MM.1S (cell line): ENCODE measurements around the gene FAM50A.

Experiments
- DNase-seq: peaks from one replicate; pipeline ENCODE4 v3.0.0-alpha.2; 2015
- H2AFZ ChIP-seq: fragments of 300-600 bp; sonication (generic); 2 replicates; pipeline ENCODE4 v1.6.0; 2016; ENCODE audit warnings: antibody characterized with exemption, low read length
- H3F3A ChIP-seq: fragments of 300-600 bp; sonication (generic); 2 replicates; pipeline ENCODE4 v1.6.1; 2016; ENCODE audit warnings: mild to moderate bottlenecking, antibody characterized with exemption, low read length, moderate library complexity, mixed read lengths; ENCODE audit not compliant: insufficient read depth
- H3K27ac ChIP-seq: fragments of 300-600 bp; sonication (generic); 2 replicates; pipeline ENCODE4 v1.5.1; 2016; ENCODE audit warnings: mild to moderate bottlenecking, low read length
- H3K27me3 ChIP-seq: fragments of 300-600 bp; sonication (generic); replicated peaks from 2 replicates; pipeline ENCODE4 v1.6.0; 2016; ENCODE audit warnings: low read length; ENCODE audit not compliant: insufficient read depth
- H3K36me3 ChIP-seq: fragments of 300-600 bp; sonication (generic); replicated peaks from 2 replicates; pipeline ENCODE4 v1.6.1; 2016; ENCODE audit warnings: mild to moderate bottlenecking, low read length, mixed read lengths; ENCODE audit not compliant: insufficient read depth
- H3K4me1 ChIP-seq: fragments of 300-600 bp; sonication (generic); 2 replicates; pipeline ENCODE4 v1.6.1; 2016; ENCODE audit warnings: low read length, mixed read lengths
- H3K4me2 ChIP-seq: fragments of 300-600 bp; sonication (generic); 2 replicates; pipeline ENCODE4 v1.6.0; 2016; ENCODE audit warnings: low read depth, low read length
- H3K4me3 ChIP-seq: fragments of 300-600 bp; sonication (generic); 2 replicates; pipeline ENCODE4 v1.5.1; 2016; ENCODE audit warnings: low read length, mixed read lengths
- H3K79me2 ChIP-seq: fragments of 300-600 bp; sonication (generic); 2 replicates; pipeline ENCODE4 v1.6.1; 2016; ENCODE audit warnings: mixed run types, low read length, mixed read lengths
- H3K9ac ChIP-seq: fragments of 300-600 bp; sonication (generic); 2 replicates; pipeline ENCODE4 v1.6.1; 2016; ENCODE audit warnings: low read length, mixed read lengths
- H3K9me2 ChIP-seq: fragments of 300-600 bp; sonication (generic); replicated peaks from 2 replicates; pipeline ENCODE4 v1.6.1; 2016; ENCODE audit warnings: mild to moderate bottlenecking, low read length, mixed read lengths; ENCODE audit not compliant: insufficient read depth
- H3K9me3 ChIP-seq: fragments of 300-600 bp; sonication (generic); replicated peaks from 2 replicates; pipeline ENCODE4 v1.6.1; 2016; ENCODE audit warnings: mild to moderate bottlenecking, low read length, mixed read lengths; ENCODE audit not compliant: insufficient read depth
- H4K20me1 ChIP-seq: fragments of 300-600 bp; sonication (generic); 2 replicates; pipeline ENCODE4 v1.6.1; 2016; ENCODE audit warnings: mild to moderate bottlenecking, low read length, moderate library complexity, mixed read lengths; ENCODE audit not compliant: insufficient read depth
- CTCF ChIP-seq: fragments of 300-600 bp; sonication (generic); IDR thresholded peaks from 2 replicates; pipeline ENCODE4 v1.5.1; 2016; ENCODE audit warnings: antibody characterized with exemption, low read length, mixed read lengths
- EZH2 ChIP-seq: fragments of 300-600 bp; sonication (generic); optimal IDR thresholded peaks from 2 replicates; pipeline ENCODE3; 2017; ENCODE audit warnings: low read depth, mild to moderate bottlenecking, antibody characterized with exemption, low read length, mixed read lengths
- EZH2phosphoT487 ChIP-seq: fragments of 300-600 bp; sonication (generic); IDR thresholded peaks from 2 replicates; pipeline ENCODE4 v1.6.1; 2018; ENCODE audit warnings: antibody characterized with exemption, low read length

FAM50A gene

GRCh38 chrX:154466036-154466435, 22.1 kb downstream of the FAM50A start:
- H3K4me2 ChIP-seq, result no peak overlapping the region

DNA sequence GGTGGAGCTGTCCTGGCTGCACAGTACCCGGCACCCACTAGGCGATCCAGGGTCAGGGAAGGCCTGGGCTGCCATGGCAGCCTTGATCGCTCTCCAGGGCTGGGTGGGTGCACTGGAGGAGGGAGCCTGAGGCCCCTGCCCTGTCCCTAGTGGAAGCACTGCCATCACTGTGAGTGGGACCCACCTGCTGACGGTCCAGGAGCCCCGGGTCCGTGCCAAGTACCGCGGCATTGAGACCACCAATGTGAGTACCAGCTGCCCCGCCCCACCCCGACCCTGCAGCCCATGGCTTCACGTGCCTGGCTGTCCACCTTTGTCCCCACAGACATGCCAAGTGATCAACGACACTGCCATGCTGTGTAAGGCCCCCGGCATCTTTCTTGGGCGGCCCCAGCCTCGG, 23.0 kb downstream of the FAM50A start:
- Histone ChIP-seq H3K27me3 (no peaks in the 10 kb centered on the region), H3F3A (no peaks in the 10 kb centered on the region), H2AFZ (no peak overlapping the region), H3K27ac (no peak overlapping the region), H3K9ac (no peak overlapping the region), H3K9me3 (no peaks in the 10 kb centered on the region), H3K4me1 (no peaks in the 10 kb centered on the region), H3K4me2 (no peak overlapping the region), H4K20me1 (no peaks in the 10 kb centered on the region), H3K9me2 (no peaks in the 10 kb centered on the region), H3K4me3 (no peak overlapping the region), H3K36me3 (no peaks in the 10 kb centered on the region), H3K79me2 (no peaks in the 10 kb centered on the region)
- TF ChIP-seq CTCF (no peak), EZH2 (no peak), EZH2phosphoT487 (no peak)
- no peak for DNase-seq

More at GRCh38 chrX:154466036-154466435, 22.1 kb downstream of the FAM50A start:
- no peaks in the 10 kb centered on the region for H3F3A ChIP-seq
- H4K20me1 ChIP-seq, result no peaks in the 10 kb centered on the region
- no peaks in the 10 kb centered on the region for H3K4me1 ChIP-seq
- H3K27ac ChIP-seq, result no peak overlapping the region
- no peaks in the 10 kb centered on the region for H3K79me2 ChIP-seq
- no peak for DNase-seq
- no peak overlapping the region for H2AFZ ChIP-seq
- no peak for TF ChIP-seq EZH2phosphoT487
- TF ChIP-seq CTCF, result no peak
- no peaks in the 10 kb centered on the region for H3K9me3 ChIP-seq
- no peaks in the 10 kb centered on the region for H3K27me3 ChIP-seq
- no peaks in the 10 kb centered on the region for H3K36me3 ChIP-seq
- no peaks in the 10 kb centered on the region for H3K9me2 ChIP-seq
- no peak overlapping the region for H3K9ac ChIP-seq
- no peak overlapping the region for H3K4me3 ChIP-seq

DNA sequence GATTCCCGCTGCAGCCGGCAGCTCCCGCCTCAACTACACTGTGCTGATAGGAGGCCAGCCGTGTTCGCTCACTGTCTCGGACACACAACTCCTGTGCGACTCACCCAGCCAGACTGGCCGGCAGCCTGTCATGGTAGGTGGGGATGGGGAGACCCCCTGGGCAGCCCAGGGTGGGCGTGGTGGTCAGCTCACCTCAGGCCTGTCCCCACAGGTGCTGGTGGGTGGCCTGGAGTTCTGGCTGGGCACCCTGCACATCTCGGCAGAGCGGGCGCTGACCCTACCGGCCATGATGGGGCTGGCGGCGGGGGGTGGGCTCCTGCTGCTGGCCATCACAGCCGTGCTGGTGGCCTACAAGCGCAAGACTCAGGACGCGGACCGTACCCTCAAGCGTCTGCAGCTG, 23.6 kb downstream of the FAM50A start:
- Histone ChIP-seq H3K9me3 (no peaks in the 10 kb centered on the region), H3K4me2 (no peak overlapping the region), H3F3A (no peaks in the 10 kb centered on the region), H4K20me1 (no peaks in the 10 kb centered on the region), H3K27ac (no peak overlapping the region), H3K4me3 (no peak overlapping the region), H3K36me3 (no peaks in the 10 kb centered on the region), H2AFZ (no peak overlapping the region), H3K4me1 (no peaks in the 10 kb centered on the region), H3K9me2 (no peaks in the 10 kb centered on the region), H3K79me2 (no peaks in the 10 kb centered on the region), H3K27me3 (no peaks in the 10 kb centered on the region), H3K9ac (no peak overlapping the region)
- TF ChIP-seq EZH2phosphoT487 (no peak), CTCF (no peak), EZH2 (no peak)
- DNase-seq, result no peak
